Measurements from ENCODE around the gene PLCH2.

The PLCH2 gene

GRCh38 chr1:2462819-2463218 is 13.3 kb upstream of the PLCH2 start:
- no peak for DNase-seq (ENCODE audit: low read depth)

GRCh38 chr1:2463396-2463795 is 12.7 kb upstream of the PLCH2 start:
- no peak for DNase-seq (ENCODE audit: low read depth)

- DNase-seq (ENCODE audit: low read depth) = no peak
Observed at GRCh38 chr1:2465371-2466269, 10.5 kb upstream of the PLCH2 start.

- DNase-seq (ENCODE audit: low read depth) = no peak
Observed at GRCh38 chr1:2466270-2466665, 9.8 kb upstream of the PLCH2 start.

- no peak for DNase-seq (ENCODE audit: low read depth)
Observed at GRCh38 chr1:2466958-2467554, 9.0 kb upstream of the PLCH2 start.

GRCh38 chr1:2468041-2468472 is 8.0 kb upstream of the PLCH2 start:
- DNase-seq (ENCODE audit: low read depth) = no peak

- no peak for DNase-seq (ENCODE audit: low read depth)
Observed at GRCh38 chr1:2468540-2468939, 7.5 kb upstream of the PLCH2 start.

GRCh38 chr1:2469103-2469940 is 6.8 kb upstream of the PLCH2 start:
- no peak for DNase-seq (ENCODE audit: low read depth)

GRCh38 chr1:2470290-2471158 is 5.6 kb upstream of the PLCH2 start:
- DNase-seq (ENCODE audit: low read depth) = no peak

- no peak for DNase-seq (ENCODE audit: low read depth)
Observed at GRCh38 chr1:2471159-2471471, 5.0 kb upstream of the PLCH2 start.

- DNase-seq (ENCODE audit: low read depth) = no peak
Observed at GRCh38 chr1:2471587-2472001, 4.5 kb upstream of the PLCH2 start.

GRCh38 chr1:2472109-2472508 is 4.0 kb upstream of the PLCH2 start:
- no peak for DNase-seq (ENCODE audit: low read depth)

- DNase-seq (ENCODE audit: low read depth) = no peak
Observed at GRCh38 chr1:2472561-2473177, 3.4 kb upstream of the PLCH2 start.

- DNase-seq (ENCODE audit: low read depth) = no peak
Observed at GRCh38 chr1:2473198-2473597, 2.9 kb upstream of the PLCH2 start.

GRCh38 chr1:2474104-2474844 is 1.8 kb upstream of the PLCH2 start:
- DNase-seq (ENCODE audit: low read depth) = no peak

- peak; percentile 9 for DNase-seq (ENCODE audit: low read depth)
Observed at GRCh38 chr1:2474933-2475371, 1.1 kb upstream of the PLCH2 start.

GRCh38 chr1:2475571-2475970 is 518 bp upstream of the PLCH2 start:
- DNase-seq (ENCODE audit: low read depth) = no peak

- no peak for DNase-seq (ENCODE audit: low read depth)
Observed at GRCh38 chr1:2477309-2477708, 1.2 kb downstream of the PLCH2 start.

- DNase-seq (ENCODE audit: low read depth) = no peak
Observed at GRCh38 chr1:2477791-2478499, 1.9 kb downstream of the PLCH2 start.

- DNase-seq (ENCODE audit: low read depth) = no peak
Observed at GRCh38 chr1:2479186-2479585, 3.1 kb downstream of the PLCH2 start.

All from fibroblast of gingiva (primary cell).